ENCODE measurements around the gene ISCU. TPM values are rescaled to one million over a fixed set of nuclear protein-coding genes. Genes with fewer than 3 reads are reported as not detected.

The ISCU gene
- total and polyA plus RNA-seq, 2 experiments from 2014 or later: 90.0 to 158 TPM

- Histone ChIP-seq H3K4me1 (ENCODE audit: low read depth) (no peaks in the 10 kb centered on the region), H3K27me3 (no peaks in the 10 kb centered on the region), H3K9me3 (ENCODE audit: low read depth) (no peaks in the 10 kb centered on the region), H3K27ac (no peak overlapping the region), H3K36me3 (no peaks in the 10 kb centered on the region), H3K4me3 (no peak overlapping the region)
- no peak for TF ChIP-seq CTCF (IDR thresholded peaks at IDR 0.05; ENCODE audit: low read depth, low read length)
- DNase-seq (ENCODE audit: low read depth in 1 of 2, low spot score in 1 of 2): no peak
These were observed 32.7 kb downstream of the ISCU start for GRCh38 chr12:108594960-108595710.

GRCh38 chr12:108595711-108596647 is 33.6 kb downstream of the ISCU start:
- H3K9me3 ChIP-seq (ENCODE audit: low read depth): no peaks in the 10 kb centered on the region
- H3K4me1 ChIP-seq (ENCODE audit: low read depth): no peaks in the 10 kb centered on the region
- no peaks in the 10 kb centered on the region for H3K27me3 ChIP-seq
- H3K27ac ChIP-seq: no peak overlapping the region
- TF ChIP-seq CTCF (IDR thresholded peaks at IDR 0.05; ENCODE audit: low read depth, low read length): no peak
- no peak overlapping the region for H3K4me3 ChIP-seq
- DNase-seq (ENCODE audit: low read depth in 1 of 2, low spot score in 1 of 2): no peak
- no peaks in the 10 kb centered on the region for H3K36me3 ChIP-seq

- Histone ChIP-seq H3K27ac (no peak overlapping the region), H3K4me1 (ENCODE audit: low read depth) (no peaks in the 10 kb centered on the region), H3K36me3 (no peaks in the 10 kb centered on the region), H3K4me3 (no peak overlapping the region), H3K27me3 (no peaks in the 10 kb centered on the region), H3K9me3 (ENCODE audit: low read depth) (no peaks in the 10 kb centered on the region)
- no peak for TF ChIP-seq CTCF (IDR thresholded peaks at IDR 0.05; ENCODE audit: low read depth, low read length)
- DNase-seq (ENCODE audit: low read depth in 1 of 2, low spot score in 1 of 2): no peak
These were observed 34.6 kb downstream of the ISCU start for GRCh38 chr12:108596854-108597558.

GRCh38 chr12:108597559-108598471 is 35.4 kb downstream of the ISCU start, which contains the start of gene TMEM119:
Gene TMEM119, minus strand, starts transcription at chr12:108598084. Its CDS starts 5,701 bp downstream, at chr12:108592383.
- no peak within 1 kb of the TSS for H3K4me3 ChIP-seq
- no peaks in the 10 kb centered on the region for H3K36me3 ChIP-seq
- no peaks in the 10 kb centered on the region for H3K27me3 ChIP-seq
- DNase-seq (ENCODE audit: low read depth in 1 of 2, low spot score in 1 of 2): peak in 1 of 2 donors; percentile 71
- no peak within 1 kb of the TSS for H3K27ac ChIP-seq
- no peaks in the 10 kb centered on the region for H3K9me3 ChIP-seq (ENCODE audit: low read depth)
- no peaks in the 10 kb centered on the region for H3K4me1 ChIP-seq (ENCODE audit: low read depth)
- no peak for TF ChIP-seq CTCF (IDR thresholded peaks at IDR 0.05; ENCODE audit: low read depth, low read length)
